Astrocyte (in vitro differentiated cells and primary cell): ENCODE data around the gene C19orf47. TPM values are rescaled to one million over a fixed set of nuclear protein-coding genes. Genes with fewer than 3 reads are reported as not detected.

Source experiments
- DNase-seq: peaks from one replicate; pipeline ENCODE4 v3.0.0-alpha.2; 2010; ENCODE audit warnings: low read depth
- FAIRE-seq: peaks from 2 replicates; lab custom pipeline; 2011; peaks lifted over from hg19 to GRCh38; lab: Jason Lieb, UNC
- H2AFZ ChIP-seq: 2 replicates; pipeline ENCODE4 v1.6.0; 2012; ENCODE audit warnings: low read depth, low read length, inconsistent platforms
- H3K27ac ChIP-seq: 2 replicates; pipeline ENCODE4 v1.5.1; 2011; ENCODE audit warnings: low read depth, low read length, inconsistent platforms
- H3K27me3 ChIP-seq: 2 replicates; pipeline ENCODE4 v1.6.0; 2011; ENCODE audit warnings: low read length, inconsistent platforms; ENCODE audit not compliant: insufficient read depth
- H3K36me3 ChIP-seq: 2 replicates; pipeline ENCODE4 v1.5.1; 2011; ENCODE audit warnings: low read length, inconsistent platforms; ENCODE audit not compliant: insufficient read depth
- H3K4me1 ChIP-seq: 2 replicates; pipeline ENCODE4 v1.5.1; 2011; ENCODE audit warnings: low read length, inconsistent platforms; ENCODE audit not compliant: insufficient read depth
- H3K4me2 ChIP-seq: 2 replicates; pipeline ENCODE4 v1.6.0; 2012; ENCODE audit warnings: low read length, inconsistent platforms
- H3K4me3 ChIP-seq: 2 replicates; pipeline ENCODE4 v1.5.1; 2011; ENCODE audit warnings: low read depth, mild to moderate bottlenecking, low read length, inconsistent platforms; ENCODE audit not compliant: insufficient read depth
- H3K79me2 ChIP-seq: 2 replicates; pipeline ENCODE4 v1.6.0; 2012; ENCODE audit warnings: mild to moderate bottlenecking, low read length, inconsistent platforms; ENCODE audit not compliant: insufficient read depth
- H3K9ac ChIP-seq: 2 replicates; pipeline ENCODE4 v1.6.0; 2012; ENCODE audit warnings: mild to moderate bottlenecking, low read length, inconsistent platforms
- H3K9me3 ChIP-seq: 2 replicates; pipeline ENCODE4 v1.5.1; 2012; ENCODE audit warnings: low read depth, mild to moderate bottlenecking, low read length, inconsistent platforms; ENCODE audit not compliant: insufficient read depth
- H4K20me1 ChIP-seq: 2 replicates; pipeline ENCODE4 v1.6.0; 2012; ENCODE audit warnings: low read length, inconsistent platforms; ENCODE audit not compliant: insufficient read depth
- H3K27ac Mint-ChIP-seq: one replicate; pipeline ENCODE4 v1.8.0; 2021; ENCODE audit warnings: mild to moderate bottlenecking, mixed read lengths; ENCODE audit not compliant: unreplicated experiment
- H3K27me3 Mint-ChIP-seq: one replicate; pipeline ENCODE4 v1.8.0; 2021; ENCODE audit warnings: low read depth, mixed read lengths; ENCODE audit not compliant: unreplicated experiment
- H3K36me3 Mint-ChIP-seq: one replicate; pipeline ENCODE4 v1.8.0; 2021; ENCODE audit warnings: low read depth, mixed read lengths; ENCODE audit not compliant: unreplicated experiment
- H3K4me1 Mint-ChIP-seq: one replicate; pipeline ENCODE4 v1.8.0; 2021; ENCODE audit warnings: low read depth, mixed read lengths; ENCODE audit not compliant: unreplicated experiment
- H3K4me3 Mint-ChIP-seq: one replicate; pipeline ENCODE4 v1.8.0; 2021; ENCODE audit warnings: mild to moderate bottlenecking, moderate library complexity, mixed read lengths; ENCODE audit not compliant: unreplicated experiment
- H3K9me3 Mint-ChIP-seq: one replicate; pipeline ENCODE4 v1.8.0; 2021; ENCODE audit warnings: mild to moderate bottlenecking, mixed read lengths; ENCODE audit not compliant: unreplicated experiment
- CTCF ChIP-seq: IDR thresholded peaks from 2 replicates; pipeline ENCODE4 v1.5.1; 2011; ENCODE audit warnings: low read depth, mild to moderate bottlenecking, inconsistent platforms, low read length, moderate library complexity; ENCODE audit not compliant: insufficient read depth
- EZH2 ChIP-seq: IDR thresholded peaks from 2 replicates; pipeline ENCODE4 v1.6.1; 2012; ENCODE audit warnings: mild to moderate bottlenecking, low read length, inconsistent platforms; ENCODE audit not compliant: insufficient read depth
- total RNA-seq: library from RNA; stranded (reverse); gene quantifications from 2 replicates; pipeline ENCODE4 v1.2.1, GENCODE V29; 2021

Gene C19orf47
- total RNA-seq, 1 donor from 2014 or later, result 20.6 TPM

DNA sequence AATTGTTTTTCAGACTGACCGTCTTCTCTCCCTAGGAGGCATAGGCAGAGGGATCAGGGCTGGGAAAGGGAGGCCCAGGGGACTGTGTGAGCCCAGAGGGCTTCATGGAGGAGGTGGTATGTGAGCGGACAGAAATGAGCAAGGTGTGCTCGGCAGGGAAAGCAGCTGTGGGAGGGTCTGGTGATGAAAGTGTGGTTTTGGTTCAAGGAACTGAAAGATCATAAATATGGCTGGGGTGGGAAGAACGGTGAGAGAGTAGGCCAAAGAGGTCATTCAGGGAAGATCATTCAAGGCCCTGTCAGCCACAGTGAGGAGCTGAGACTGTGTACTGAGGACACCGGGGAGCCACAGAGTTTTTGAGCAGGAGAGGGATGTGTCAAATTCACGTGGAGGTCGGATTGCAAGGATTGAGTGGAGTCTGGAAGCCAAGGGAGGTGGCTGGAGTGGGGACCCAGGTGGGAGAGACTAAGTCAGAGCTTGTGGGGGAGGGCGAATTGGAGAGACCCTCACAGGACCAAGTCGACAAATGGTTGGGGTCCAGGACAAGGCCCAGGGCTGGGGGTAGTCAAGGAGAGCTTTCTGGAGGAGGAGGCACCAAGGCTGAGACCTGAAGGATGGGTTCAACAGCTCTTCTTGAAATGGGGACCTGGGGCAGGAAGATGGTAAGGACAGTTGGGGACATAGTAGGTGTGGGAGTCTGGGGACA, 7.9 kb upstream of the C19orf47 start:
- TF ChIP-seq CTCF (no peak), EZH2 (no peak)
- H3K4me1 Mint-ChIP-seq, result peaks cover 7% of the 10 kb centered on the region
- no peaks in the 10 kb centered on the region for H3K9me3 ChIP-seq
- H3K9ac ChIP-seq, result no peak overlapping the region
- H3K4me3 Mint-ChIP-seq, result peak overlapping the region; percentile 27
- peak overlapping the region; percentile 62 for H3K27ac Mint-ChIP-seq
- peaks cover 6% of the 10 kb centered on the region for H3K36me3 Mint-ChIP-seq
- H3K27me3 Mint-ChIP-seq, result no peaks in the 10 kb centered on the region
- no peak overlapping the region for H3K27ac ChIP-seq
- no peak overlapping the region for H2AFZ ChIP-seq
- no peak overlapping the region for H3K4me3 ChIP-seq
- no peaks in the 10 kb centered on the region for H3K9me3 Mint-ChIP-seq
- no peaks in the 10 kb centered on the region for H3K27me3 ChIP-seq
- H3K4me1 ChIP-seq, result no peaks in the 10 kb centered on the region
- peaks cover 10% of the 10 kb centered on the region for H3K79me2 ChIP-seq
- H4K20me1 ChIP-seq, result peaks cover 25% of the 10 kb centered on the region
- FAIRE-seq, result no peak
- no peaks in the 10 kb centered on the region for H3K36me3 ChIP-seq
- no peak overlapping the region for H3K4me2 ChIP-seq
- no peak for DNase-seq

- Histone ChIP-seq H3K4me1 (peaks cover 8% of the 10 kb centered on the region), H2AFZ (peak overlapping the region; percentile 78), H3K4me2 (peak overlapping the region; percentile 96), H3K27me3 (no peaks in the 10 kb centered on the region), H3K79me2 (peaks cover 42% of the 10 kb centered on the region), H3K36me3 (no peaks in the 10 kb centered on the region), H3K9ac (peak overlapping the region; percentile 90), H3K27ac (peak overlapping the region; percentile 72), H4K20me1 (peaks cover 9% of the 10 kb centered on the region), H3K9me3 (no peaks in the 10 kb centered on the region), H3K4me3 (peak overlapping the region; percentile 88)
- H3K36me3 Mint-ChIP-seq, result no peaks in the 10 kb centered on the region
- TF ChIP-seq EZH2 (no peak), CTCF (no peak)
- peak overlapping the region; percentile 95 for H3K4me3 Mint-ChIP-seq
- no peaks in the 10 kb centered on the region for H3K27me3 Mint-ChIP-seq
- peak; percentile 51 for DNase-seq
- H3K9me3 Mint-ChIP-seq, result peaks cover 3% of the 10 kb centered on the region
- H3K4me1 Mint-ChIP-seq, result peaks cover 5% of the 10 kb centered on the region
- H3K27ac Mint-ChIP-seq, result peak overlapping the region; percentile 77
- FAIRE-seq, result no peak
Observed at GRCh38 chr19:40348961-40349507, 837 bp upstream of the C19orf47 start.

DNA sequence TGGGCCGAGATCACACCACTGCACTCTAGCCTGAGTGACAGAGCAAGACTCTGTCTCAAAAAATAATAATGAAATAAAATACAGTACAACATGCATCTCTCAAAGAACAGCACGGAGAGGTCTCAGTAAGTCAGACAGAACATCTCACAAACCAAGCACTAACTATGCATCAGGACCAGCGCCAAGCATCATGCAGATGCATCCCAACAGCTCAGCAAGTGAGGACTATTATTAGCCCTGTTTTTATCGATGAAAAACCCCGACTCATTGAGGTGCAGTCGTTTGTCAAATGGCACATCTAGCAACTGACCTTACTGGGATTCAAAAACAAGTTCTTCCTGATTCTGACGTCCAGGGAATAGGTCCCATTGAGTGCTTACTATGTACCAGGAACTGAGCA, 3.8 kb downstream of the C19orf47 start:
- Histone ChIP-seq H3K4me1 (peaks cover 7% of the 10 kb centered on the region), H2AFZ (no peak overlapping the region), H3K36me3 (no peaks in the 10 kb centered on the region), H3K9me3 (no peaks in the 10 kb centered on the region), H3K27me3 (no peaks in the 10 kb centered on the region), H3K4me2 (no peak overlapping the region), H3K79me2 (peaks cover 54% of the 10 kb centered on the region), H3K4me3 (no peak overlapping the region), H3K27ac (no peak overlapping the region), H4K20me1 (peaks cover 27% of the 10 kb centered on the region), H3K9ac (no peak overlapping the region)
- no peak for FAIRE-seq
- H3K27ac Mint-ChIP-seq, result no peak overlapping the region
- peaks cover 7% of the 10 kb centered on the region for H3K36me3 Mint-ChIP-seq
- no peak for DNase-seq
- peaks cover 11% of the 10 kb centered on the region for H3K4me1 Mint-ChIP-seq
- H3K9me3 Mint-ChIP-seq, result peaks cover 3% of the 10 kb centered on the region
- TF ChIP-seq CTCF, result no peak
- TF ChIP-seq EZH2, result no peak
- H3K27me3 Mint-ChIP-seq, result no peaks in the 10 kb centered on the region
- H3K4me3 Mint-ChIP-seq, result no peak overlapping the region
